ENCODE data around the gene TBC1D14.

Gene TBC1D14

DNA sequence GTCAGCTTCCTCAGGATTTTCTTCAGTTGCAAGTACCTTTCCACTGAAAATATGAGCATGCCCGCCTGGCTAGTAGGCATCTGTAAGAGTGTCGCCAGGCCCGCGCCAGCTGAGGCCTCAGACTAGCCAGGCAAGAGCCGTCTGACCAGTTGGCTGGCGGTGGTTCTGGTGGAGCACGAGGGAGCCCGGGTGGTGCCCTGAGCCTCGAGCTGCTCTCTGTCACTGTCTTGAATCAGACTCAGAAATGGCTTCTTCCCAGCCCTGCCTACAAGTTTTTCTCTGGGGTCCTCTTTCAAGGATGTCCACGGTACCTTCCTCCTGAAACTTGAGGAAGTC lies 146.3 kb downstream of the TBC1D14 start:
- TF ChIP-seq, protein P1, sequence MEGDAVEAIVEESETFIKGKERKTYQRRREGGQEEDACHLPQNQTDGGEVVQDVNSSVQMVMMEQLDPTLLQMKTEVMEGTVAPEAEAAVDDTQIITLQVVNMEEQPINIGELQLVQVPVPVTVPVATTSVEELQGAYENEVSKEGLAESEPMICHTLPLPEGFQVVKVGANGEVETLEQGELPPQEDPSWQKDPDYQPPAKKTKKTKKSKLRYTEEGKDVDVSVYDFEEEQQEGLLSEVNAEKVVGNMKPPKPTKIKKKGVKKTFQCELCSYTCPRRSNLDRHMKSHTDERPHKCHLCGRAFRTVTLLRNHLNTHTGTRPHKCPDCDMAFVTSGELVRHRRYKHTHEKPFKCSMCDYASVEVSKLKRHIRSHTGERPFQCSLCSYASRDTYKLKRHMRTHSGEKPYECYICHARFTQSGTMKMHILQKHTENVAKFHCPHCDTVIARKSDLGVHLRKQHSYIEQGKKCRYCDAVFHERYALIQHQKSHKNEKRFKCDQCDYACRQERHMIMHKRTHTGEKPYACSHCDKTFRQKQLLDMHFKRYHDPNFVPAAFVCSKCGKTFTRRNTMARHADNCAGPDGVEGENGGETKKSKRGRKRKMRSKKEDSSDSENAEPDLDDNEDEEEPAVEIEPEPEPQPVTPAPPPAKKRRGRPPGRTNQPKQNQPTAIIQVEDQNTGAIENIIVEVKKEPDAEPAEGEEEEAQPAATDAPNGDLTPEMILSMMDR (conservative IDR thresholded peaks at IDR 0.05; ENCODE audit: low read length), result no peak
- no peak for TF ChIP-seq EZH2phosphoT487 (IDR thresholded peaks at IDR 0.05; ENCODE audit: borderline replicate concordance)
- no peaks in the 10 kb centered on the region for H3K79me2 ChIP-seq (ENCODE audit: insufficient read depth, low read length)
- H3K9me3 ChIP-seq (ENCODE audit: insufficient read depth, low read depth, low read length), result no peaks in the 10 kb centered on the region
- no peak overlapping the region for H3K4me2 ChIP-seq (ENCODE audit: low read depth, low read length, poor library complexity, severe bottlenecking)
- peaks cover 3% of the 10 kb centered on the region for H3K27me3 ChIP-seq (ENCODE audit: insufficient read depth, low read length, poor library complexity, severe bottlenecking)
- H3K4me3 ChIP-seq (ENCODE audit: low read length, poor library complexity, severe bottlenecking), result no peak overlapping the region
- H3K4me1 ChIP-seq (ENCODE audit: insufficient read depth, low read length, poor library complexity, severe bottlenecking), result peaks cover 18% of the 10 kb centered on the region
- H3K9ac ChIP-seq (ENCODE audit: low read depth, low read length, poor library complexity, severe bottlenecking), result no peak overlapping the region
- H3K9me2 ChIP-seq (replicated peaks; ENCODE audit: low read depth, low read length), result no peaks in the 10 kb centered on the region
- peaks cover 46% of the 10 kb centered on the region for H4K20me1 ChIP-seq (ENCODE audit: insufficient read depth, low read length, poor library complexity, severe bottlenecking)
- no peak overlapping the region for H2AFZ ChIP-seq (ENCODE audit: low read length)
- H3K36me3 ChIP-seq (ENCODE audit: insufficient read depth, low read length), result peaks cover 39% of the 10 kb centered on the region; the same call in 1 of the 2 replicates
- H3F3A ChIP-seq (ENCODE audit: low read depth), result 0 out of 2 replicates have a peak, but pooled peaks cover under 1% of the 10 kb centered on the region

DNA sequence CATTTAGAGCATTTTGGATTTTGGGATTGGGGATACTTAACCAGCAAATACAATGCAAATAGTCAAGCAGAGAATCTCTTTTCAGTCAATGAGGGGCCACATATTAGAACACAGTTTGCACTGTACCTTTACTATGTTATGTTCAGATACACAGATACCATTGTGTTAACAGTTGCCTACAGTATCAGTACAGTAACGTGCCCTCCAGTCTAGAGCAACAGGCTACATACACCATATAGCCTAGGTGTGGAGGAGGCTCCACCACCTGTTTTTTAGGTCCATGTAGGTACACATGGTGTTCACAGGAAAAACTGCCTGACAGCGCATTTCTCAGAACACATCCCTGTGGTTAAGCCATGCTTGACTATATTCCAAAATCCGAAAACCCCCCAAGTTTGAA lies 149.2 kb downstream of the TBC1D14 start:
- H3K27me3 ChIP-seq (ENCODE audit: insufficient read depth, low read length, poor library complexity, severe bottlenecking), result no peaks in the 10 kb centered on the region
- H3K79me2 ChIP-seq (ENCODE audit: insufficient read depth, low read length), result no peaks in the 10 kb centered on the region; the same call in 1 of the 2 replicates
- peaks cover 63% of the 10 kb centered on the region for H3K36me3 ChIP-seq (ENCODE audit: insufficient read depth, low read length)
- H3K4me3 ChIP-seq (ENCODE audit: low read length, poor library complexity, severe bottlenecking), result no peak overlapping the region
- no peak overlapping the region for H3K4me2 ChIP-seq (ENCODE audit: low read depth, low read length, poor library complexity, severe bottlenecking)
- no peaks in the 10 kb centered on the region for H3K9me2 ChIP-seq (replicated peaks; ENCODE audit: low read depth, low read length)
- TF ChIP-seq, protein P1 (conservative IDR thresholded peaks at IDR 0.05; ENCODE audit: low read length), result no peak
- no peak for TF ChIP-seq EZH2phosphoT487 (IDR thresholded peaks at IDR 0.05; ENCODE audit: borderline replicate concordance)
- H3F3A ChIP-seq (ENCODE audit: low read depth), result 0 out of 2 replicates have a peak, but pooled peaks cover 3% of the 10 kb centered on the region
- no peaks in the 10 kb centered on the region for H3K9me3 ChIP-seq (ENCODE audit: insufficient read depth, low read depth, low read length)
- no peak overlapping the region for H3K9ac ChIP-seq (ENCODE audit: low read depth, low read length, poor library complexity, severe bottlenecking)
- H4K20me1 ChIP-seq (ENCODE audit: insufficient read depth, low read length, poor library complexity, severe bottlenecking), result peaks cover 39% of the 10 kb centered on the region
- peaks cover under 1% of the 10 kb centered on the region for H3K4me1 ChIP-seq (ENCODE audit: insufficient read depth, low read length, poor library complexity, severe bottlenecking)
- no peak overlapping the region for H2AFZ ChIP-seq (ENCODE audit: low read length)

DNA sequence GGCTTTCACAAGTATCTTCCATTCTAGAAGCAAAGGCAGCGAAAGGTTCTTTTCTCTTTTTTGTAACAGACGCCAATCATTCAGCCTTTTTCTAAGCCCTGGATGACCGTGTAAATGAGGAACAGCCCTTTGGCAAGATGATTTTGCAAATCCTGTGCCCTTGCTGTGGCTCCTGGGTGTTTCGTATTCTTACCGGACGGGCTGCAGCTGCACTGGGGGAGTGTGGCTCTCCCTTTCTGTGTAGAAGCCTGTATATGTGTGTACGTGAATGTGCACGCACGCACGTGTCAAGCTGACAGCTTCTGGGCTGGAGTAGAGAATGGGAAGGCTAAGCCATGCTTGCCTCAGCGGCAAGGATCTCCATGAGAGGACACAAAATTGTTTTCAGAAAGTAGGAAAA lies 150.0 kb downstream of the TBC1D14 start:
- Histone ChIP-seq H3K9me3 (ENCODE audit: insufficient read depth, low read depth, low read length) (no peaks in the 10 kb centered on the region), H2AFZ (ENCODE audit: low read length) (no peak overlapping the region), H3K36me3 (ENCODE audit: insufficient read depth, low read length) (peaks cover 61% of the 10 kb centered on the region), H3K79me2 (ENCODE audit: insufficient read depth, low read length) (peaks cover 2% of the 10 kb centered on the region), H3K4me2 (ENCODE audit: low read depth, low read length, poor library complexity, severe bottlenecking) (no peak overlapping the region), H3K9ac (ENCODE audit: low read depth, low read length, poor library complexity, severe bottlenecking) (no peak overlapping the region), H3K9me2 (replicated peaks; ENCODE audit: low read depth, low read length) (no peaks in the 10 kb centered on the region), H3K27me3 (ENCODE audit: insufficient read depth, low read length, poor library complexity, severe bottlenecking) (no peaks in the 10 kb centered on the region), H3F3A (ENCODE audit: low read depth) (0 out of 2 replicates have a peak, but pooled peaks cover 3% of the 10 kb centered on the region), H3K4me3 (ENCODE audit: low read length, poor library complexity, severe bottlenecking) (no peak overlapping the region), H4K20me1 (ENCODE audit: insufficient read depth, low read length, poor library complexity, severe bottlenecking) (peaks cover 41% of the 10 kb centered on the region), H3K4me1 (ENCODE audit: insufficient read depth, low read length, poor library complexity, severe bottlenecking) (no peaks in the 10 kb centered on the region)
- TF ChIP-seq, protein P1 (conservative IDR thresholded peaks at IDR 0.05; ENCODE audit: low read length), result no peak
- TF ChIP-seq EZH2phosphoT487 (IDR thresholded peaks at IDR 0.05; ENCODE audit: borderline replicate concordance), result no peak

All from Loucy (cell line).